Liver (tissue), 9 donors: ENCODE data around the gene SLC25A21. TPM values are rescaled to one million over a fixed set of nuclear protein-coding genes. Genes with fewer than 3 reads are reported as not detected.

Experiments
- DNase-seq: peaks from one replicate; pipeline ENCODE4 v3.0.0-alpha.2; 2017; ENCODE audit warnings: low spot score
- H3K27ac ChIP-seq, 2 donors: one replicate each; pipeline ENCODE4 v1.7.0; 2013; ENCODE audit warnings: inconsistent platforms in 2 of 2, low read length in 2 of 2, control low read depth in 1 of 2, low read depth in 1 of 2, mild to moderate bottlenecking in 1 of 2
- H3K27me3 ChIP-seq, 4 donors: one replicate each; pipeline versions ENCODE4 v1.6.1 to v1.7.0; 2013; ENCODE audit warnings: low read length in 3 of 4, inconsistent platforms in 1 of 4, mild to moderate bottlenecking in 1 of 4, moderate library complexity in 1 of 4; ENCODE audit not compliant: control insufficient read depth in 4 of 4, insufficient read depth in 4 of 4
- H3K36me3 ChIP-seq, 4 donors: one replicate each; pipeline versions ENCODE4 v1.6.1 to v1.7.0; 2013; ENCODE audit warnings: low read length in 3 of 4, mild to moderate bottlenecking in 3 of 4, low read depth in 1 of 4, moderate library complexity in 1 of 4; ENCODE audit not compliant: control insufficient read depth in 4 of 4, insufficient read depth in 3 of 4
- H3K4me1 ChIP-seq, 4 donors: one replicate each; pipeline versions ENCODE4 v1.6.1 to v1.7.0; 2013; ENCODE audit warnings: low read length in 3 of 4, mild to moderate bottlenecking in 3 of 4, moderate library complexity in 1 of 4; ENCODE audit not compliant: control insufficient read depth in 4 of 4, insufficient read depth in 4 of 4
- H3K4me3 ChIP-seq, 3 donors: one replicate each; pipeline versions ENCODE4 v1.6.1 to v1.7.0; 2013; ENCODE audit warnings: low read length in 3 of 3, control low read depth in 1 of 3, low read depth in 1 of 3, mild to moderate bottlenecking in 1 of 3
- H3K9ac ChIP-seq, 2 donors: one replicate each; pipeline ENCODE4 v1.7.0; 2013; ENCODE audit warnings: low read length in 2 of 2, mild to moderate bottlenecking in 2 of 2, moderate library complexity in 2 of 2, control low read depth in 1 of 2, low read depth in 1 of 2
- H3K9me3 ChIP-seq, 4 donors: one replicate each; pipeline versions ENCODE4 v1.6.1 to v1.7.0; 2013; ENCODE audit warnings: low read length in 3 of 4; ENCODE audit not compliant: control insufficient read depth in 4 of 4
- FOXA2 ChIP-seq: IDR thresholded peaks from 2 replicates; pipeline ENCODE4 v1.6.1; 2016; ENCODE audit warnings: antibody characterized with exemption
- GABPA ChIP-seq, 2 donors: IDR thresholded peaks in 1 of 2; conservative IDR thresholded peaks in 1 of 2; 2 replicates each; pipeline ENCODE4 v1.6.1; 2016; ENCODE audit warnings: antibody characterized with exemption in 2 of 2, mild to moderate bottlenecking in 1 of 2, moderate library complexity in 1 of 2
- HNF4A ChIP-seq, 2 donors: conservative IDR thresholded peaks; 2 replicates each; pipeline ENCODE4 v1.6.1; 2016; ENCODE audit warnings: antibody characterized with exemption in 2 of 2, mild to moderate bottlenecking in 2 of 2
- HNF4G ChIP-seq: IDR thresholded peaks from 2 replicates; pipeline ENCODE4 v1.6.1; 2016; ENCODE audit warnings: antibody characterized with exemption
- JUND ChIP-seq, 2 donors: IDR thresholded peaks; 2 replicates each; pipeline ENCODE4 v1.6.1; 2016; ENCODE audit warnings: antibody characterized with exemption in 2 of 2
- NR2F2 ChIP-seq: IDR thresholded peaks from 2 replicates; pipeline ENCODE4 v1.6.1; 2016; ENCODE audit warnings: antibody characterized with exemption
- RAD21 ChIP-seq, 2 donors: IDR thresholded peaks; 2 replicates each; pipeline ENCODE4 v1.6.1; 2016; ENCODE audit warnings: antibody characterized with exemption in 2 of 2, mild to moderate bottlenecking in 2 of 2
- RXRA ChIP-seq, 2 donors: IDR thresholded peaks; 2 replicates each; pipeline ENCODE4 v1.6.1; 2017 to 2018; ENCODE audit warnings: antibody characterized with exemption in 2 of 2, mild to moderate bottlenecking in 1 of 2
- SP1 ChIP-seq: IDR thresholded peaks from 2 replicates; pipeline ENCODE4 v1.6.1; 2018; ENCODE audit warnings: antibody characterized with exemption, mild to moderate bottlenecking
- TAF1 ChIP-seq: conservative IDR thresholded peaks from 2 replicates; pipeline ENCODE4 v1.6.1; 2016; ENCODE audit warnings: antibody characterized with exemption, mild to moderate bottlenecking
- YY1 ChIP-seq: IDR thresholded peaks from 2 replicates; pipeline ENCODE4 v1.6.1; 2016; ENCODE audit warnings: antibody characterized with exemption, mild to moderate bottlenecking
- WGBS: extraction: QIAGEN DNeasy Blood & Tissue Kit; methylation state at CpG from one replicate; pipeline ENCODE4 v1.1.7; 2013; 5-methylcytosine and 5-hydroxymethylcytosine counted together
- polyA plus RNA-seq, 2 donors: library from polyadenylated mRNA; stranded (reverse) in 1 of 2; unstranded in 1 of 2; fragments of 200-250 nt in 1 of 2; fragments of >200 nt in 1 of 2; fragmentation: Nextera tagmentation in 1 of 2; extraction: Ambion mirVana in 1 of 2; gene quantifications; one replicate each; pipeline versions ENCODE4 v1.2.1 to v1.2.3, GENCODE V29; 2013 to 2015
- total RNA-seq, 2 donors: library from RNA; depleted of rRNA; stranded (reverse); fragments of >200 nt; gene quantifications; one replicate each; pipeline ENCODE4 v1.2.3, GENCODE V29; 2014
- TF ChIP-seq, protein P1 (sequence below): IDR thresholded peaks from 2 replicates; pipeline ENCODE4 v1.6.1; 2016; ENCODE audit warnings: antibody characterized with exemption
- TF ChIP-seq, protein P2 (sequence below): IDR thresholded peaks from 2 replicates; pipeline ENCODE4 v1.6.1; 2016; ENCODE audit warnings: antibody characterized with exemption
- TF ChIP-seq, protein P3 (sequence below): IDR thresholded peaks from 2 replicates; pipeline ENCODE4 v1.6.1; 2016; ENCODE audit warnings: antibody characterized with exemption, mild to moderate bottlenecking
- TF ChIP-seq, protein P4 (sequence below): IDR thresholded peaks from 2 replicates; pipeline ENCODE4 v1.6.1; 2016; ENCODE audit warnings: antibody characterized with exemption
- donor health status: healthy.
- donor health status: healthy.
- donor health status: healthy.
- donor health status: healthy.
- donor health status: healthy.

SLC25A21 gene
- total and polyA plus RNA-seq, 4 donors = 0.13 to 24.3 (median 0.23) TPM

DNA sequence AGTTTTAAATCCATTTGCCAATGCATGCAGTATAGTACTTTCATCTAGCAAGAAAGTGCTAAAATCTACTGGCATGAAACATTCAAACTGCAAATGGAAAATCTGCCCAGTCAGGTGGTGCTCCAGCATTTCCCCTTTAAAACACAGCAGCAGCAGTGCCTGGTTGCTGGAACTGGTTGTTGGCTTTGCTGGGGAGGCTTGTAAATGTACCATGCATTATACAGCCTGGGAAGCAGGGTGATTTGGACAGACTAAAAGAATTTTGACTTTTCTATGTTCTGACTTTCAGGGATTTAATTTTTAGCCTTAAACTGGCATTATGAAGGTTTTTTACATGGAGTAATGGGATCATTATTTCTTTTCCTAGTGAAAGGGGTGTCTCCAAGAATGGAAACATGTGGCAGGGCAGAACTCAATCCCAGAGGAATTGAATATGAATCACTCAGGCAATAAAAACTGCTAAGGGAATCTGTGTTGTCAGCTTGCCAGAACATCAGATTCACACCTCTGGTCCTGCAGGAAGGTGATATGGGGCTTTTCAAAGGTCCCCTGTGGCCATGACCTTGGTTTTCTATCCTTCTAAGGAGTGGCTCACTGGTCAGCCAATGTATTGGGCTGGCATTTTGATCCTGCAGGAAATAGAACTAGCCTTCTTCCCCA lies 519.7 kb downstream of the SLC25A21 start:
- H3K9ac ChIP-seq = no peak overlapping the region
- peaks cover 0 to 2% (median 0%) of the 10 kb centered on the region in 4 donors for H3K9me3 ChIP-seq
- peaks cover 5 to 46% (median 27%) of the 10 kb centered on the region in 4 donors for H3K27me3 ChIP-seq
- H3K4me1 ChIP-seq = peaks cover 6 to 28% (median 19%) of the 10 kb centered on the region in 4 donors
- no peak for DNase-seq
- H3K4me3 ChIP-seq = no peak overlapping the region
- TF ChIP-seq RXRA (IDR thresholded peaks at IDR 0.05) (no peak), HNF4A (conservative IDR thresholded peaks at IDR 0.05) (no peak), FOXA2 (no peak), RAD21 (IDR thresholded peaks at IDR 0.05) (no peak), TAF1 (no peak), JUND (IDR thresholded peaks at IDR 0.05) (no peak), NR2F2 (no peak)
- TF ChIP-seq, protein P1, sequence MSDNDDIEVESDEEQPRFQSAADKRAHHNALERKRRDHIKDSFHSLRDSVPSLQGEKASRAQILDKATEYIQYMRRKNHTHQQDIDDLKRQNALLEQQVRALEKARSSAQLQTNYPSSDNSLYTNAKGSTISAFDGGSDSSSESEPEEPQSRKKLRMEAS = no peak
- TF ChIP-seq, protein P2, sequence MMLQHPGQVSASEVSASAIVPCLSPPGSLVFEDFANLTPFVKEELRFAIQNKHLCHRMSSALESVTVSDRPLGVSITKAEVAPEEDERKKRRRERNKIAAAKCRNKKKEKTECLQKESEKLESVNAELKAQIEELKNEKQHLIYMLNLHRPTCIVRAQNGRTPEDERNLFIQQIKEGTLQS = no peak
- no peaks in the 10 kb centered on the region for H3K36me3 ChIP-seq
- H3K27ac ChIP-seq = no peak overlapping the region

DNA sequence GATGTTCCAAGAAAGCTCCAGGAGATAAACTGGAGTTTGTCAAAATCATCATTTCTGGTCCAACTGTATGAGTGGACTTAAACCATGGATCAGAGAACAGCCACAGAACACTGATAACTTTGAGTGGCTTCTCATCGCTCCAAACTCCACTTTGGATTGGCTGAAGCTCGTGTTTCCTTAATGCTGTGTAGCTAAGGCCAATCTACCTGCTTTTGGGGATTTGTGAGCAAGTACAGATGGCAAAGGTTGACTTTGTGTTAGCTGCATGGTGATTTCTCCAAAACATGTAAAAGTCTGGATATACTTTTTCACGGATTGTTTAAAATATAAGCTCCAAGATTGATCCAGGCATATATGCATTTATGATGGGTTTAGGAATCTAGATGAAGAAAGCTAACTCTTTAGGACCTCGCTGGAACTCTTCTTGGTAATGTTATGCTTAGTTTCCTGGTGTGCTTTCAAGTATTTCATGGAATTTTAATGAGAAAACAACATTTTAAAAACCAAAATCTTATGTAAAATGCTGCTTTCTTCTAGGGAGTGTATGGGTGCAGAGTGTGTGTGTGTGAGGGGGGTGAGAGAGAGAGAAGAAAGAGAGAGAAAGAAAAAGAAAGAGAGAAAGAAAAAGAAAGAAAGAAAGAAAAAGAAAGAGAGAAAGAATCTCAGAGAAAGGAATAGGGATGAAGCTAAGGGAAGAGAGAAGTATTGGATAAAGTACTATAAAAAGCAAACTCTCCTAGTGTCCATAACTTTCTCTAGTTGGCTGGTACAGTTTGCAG lies 522.3 kb downstream of the SLC25A21 start:
- WGBS = 15% methylated on average over 4 of the region's 4 CpGs
- DNase-seq = no peak
- H3K9ac ChIP-seq = no peak overlapping the region
- peaks cover 6 to 55% (median 23%) of the 10 kb centered on the region in 4 donors for H3K27me3 ChIP-seq
- peaks cover 3 to 17% (median 12%) of the 10 kb centered on the region in 4 donors for H3K4me1 ChIP-seq
- no peaks in the 10 kb centered on the region for H3K36me3 ChIP-seq
- no peak for TF ChIP-seq YY1
- TF ChIP-seq, protein P3, sequence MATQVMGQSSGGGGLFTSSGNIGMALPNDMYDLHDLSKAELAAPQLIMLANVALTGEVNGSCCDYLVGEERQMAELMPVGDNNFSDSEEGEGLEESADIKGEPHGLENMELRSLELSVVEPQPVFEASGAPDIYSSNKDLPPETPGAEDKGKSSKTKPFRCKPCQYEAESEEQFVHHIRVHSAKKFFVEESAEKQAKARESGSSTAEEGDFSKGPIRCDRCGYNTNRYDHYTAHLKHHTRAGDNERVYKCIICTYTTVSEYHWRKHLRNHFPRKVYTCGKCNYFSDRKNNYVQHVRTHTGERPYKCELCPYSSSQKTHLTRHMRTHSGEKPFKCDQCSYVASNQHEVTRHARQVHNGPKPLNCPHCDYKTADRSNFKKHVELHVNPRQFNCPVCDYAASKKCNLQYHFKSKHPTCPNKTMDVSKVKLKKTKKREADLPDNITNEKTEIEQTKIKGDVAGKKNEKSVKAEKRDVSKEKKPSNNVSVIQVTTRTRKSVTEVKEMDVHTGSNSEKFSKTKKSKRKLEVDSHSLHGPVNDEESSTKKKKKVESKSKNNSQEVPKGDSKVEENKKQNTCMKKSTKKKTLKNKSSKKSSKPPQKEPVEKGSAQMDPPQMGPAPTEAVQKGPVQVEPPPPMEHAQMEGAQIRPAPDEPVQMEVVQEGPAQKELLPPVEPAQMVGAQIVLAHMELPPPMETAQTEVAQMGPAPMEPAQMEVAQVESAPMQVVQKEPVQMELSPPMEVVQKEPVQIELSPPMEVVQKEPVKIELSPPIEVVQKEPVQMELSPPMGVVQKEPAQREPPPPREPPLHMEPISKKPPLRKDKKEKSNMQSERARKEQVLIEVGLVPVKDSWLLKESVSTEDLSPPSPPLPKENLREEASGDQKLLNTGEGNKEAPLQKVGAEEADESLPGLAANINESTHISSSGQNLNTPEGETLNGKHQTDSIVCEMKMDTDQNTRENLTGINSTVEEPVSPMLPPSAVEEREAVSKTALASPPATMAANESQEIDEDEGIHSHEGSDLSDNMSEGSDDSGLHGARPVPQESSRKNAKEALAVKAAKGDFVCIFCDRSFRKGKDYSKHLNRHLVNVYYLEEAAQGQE = no peak
- TF ChIP-seq GABPA (IDR thresholded peaks at IDR 0.05 in 1 of 2, conservative IDR thresholded peaks at IDR 0.05 in 1 of 2) = no peak
- no peak for TF ChIP-seq SP1
- TF ChIP-seq JUND (IDR thresholded peaks at IDR 0.05) = no peak
- TF ChIP-seq HNF4G = no peak
- no peak for TF ChIP-seq FOXA2
- TF ChIP-seq, protein P1 = no peak
- TF ChIP-seq, protein P4, sequence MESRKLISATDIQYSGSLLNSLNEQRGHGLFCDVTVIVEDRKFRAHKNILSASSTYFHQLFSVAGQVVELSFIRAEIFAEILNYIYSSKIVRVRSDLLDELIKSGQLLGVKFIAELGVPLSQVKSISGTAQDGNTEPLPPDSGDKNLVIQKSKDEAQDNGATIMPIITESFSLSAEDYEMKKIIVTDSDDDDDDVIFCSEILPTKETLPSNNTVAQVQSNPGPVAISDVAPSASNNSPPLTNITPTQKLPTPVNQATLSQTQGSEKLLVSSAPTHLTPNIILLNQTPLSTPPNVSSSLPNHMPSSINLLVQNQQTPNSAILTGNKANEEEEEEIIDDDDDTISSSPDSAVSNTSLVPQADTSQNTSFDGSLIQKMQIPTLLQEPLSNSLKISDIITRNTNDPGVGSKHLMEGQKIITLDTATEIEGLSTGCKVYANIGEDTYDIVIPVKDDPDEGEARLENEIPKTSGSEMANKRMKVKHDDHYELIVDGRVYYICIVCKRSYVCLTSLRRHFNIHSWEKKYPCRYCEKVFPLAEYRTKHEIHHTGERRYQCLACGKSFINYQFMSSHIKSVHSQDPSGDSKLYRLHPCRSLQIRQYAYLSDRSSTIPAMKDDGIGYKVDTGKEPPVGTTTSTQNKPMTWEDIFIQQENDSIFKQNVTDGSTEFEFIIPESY = no peak
- no peak overlapping the region for H3K27ac ChIP-seq
- no peak overlapping the region for H3K4me3 ChIP-seq
- H3K9me3 ChIP-seq = peaks cover 0 to 2% (median 0%) of the 10 kb centered on the region in 4 donors
